ENCODE results near the gene MARK4. TPM values are rescaled to one million over a fixed set of nuclear protein-coding genes. Genes with fewer than 3 reads are reported as not detected.
A peak's percentile ranks its signal among the peaks of the same experiment; 100 is the strongest.

The MARK4 gene
- total RNA-seq, 8 experiments from 2014 or later: 9.1 to 40.6 (median 14.8) TPM

- peak in 1 of 8 experiments; percentile 65 for ATAC-seq (replicated peaks in 6 of 8)
- Histone ChIP-seq H3K27ac (no peak overlapping the region), H3K4me1 (replicated peaks in 1 of 2) (no peaks in the 10 kb centered on the region), H3K4me3 (no peak overlapping the region)
- in situ Hi-C loops (cut with MboI; ENCODE audit: low pct_unique_long_range_greater_than_20kb in 2 of 9, low sequenced_read_pairs in 9 of 9, unreplicated experiment in 9 of 9): no loop called here
- WGBS, 10 experiments: 100% methylated on average over 2 of the region's 20 CpGs; no CpG with 5 or more reads in 9 of the 10 experiments
These were observed 102.1 kb downstream of the MARK4 start for GRCh38 chr19:45352914-45353796.

- 87 to 100% (median 100%) methylated on average over 1 to 7 of the region's 11 CpGs; no CpG with 5 or more reads in 2 of the 10 experiments for WGBS, 10 experiments
- Histone ChIP-seq H3K4me3 (no peak overlapping the region), H3K27ac (no peak overlapping the region), H3K4me1 (replicated peaks in 1 of 2) (no peaks in the 10 kb centered on the region)
- ATAC-seq (replicated peaks in 6 of 8): no peak
- in situ Hi-C loops (cut with MboI; ENCODE audit: low pct_unique_long_range_greater_than_20kb in 2 of 9, low sequenced_read_pairs in 9 of 9, unreplicated experiment in 9 of 9): no loop called here
These were observed 103.3 kb downstream of the MARK4 start for GRCh38 chr19:45354241-45354842.

Other genes with a start within 250 kb of the MARK4 start
- 10 to 100 TPM in 2 of 8 experiments, 1 to 10 TPM in 6; 1.7 to 15.4 (median 5.4) TPM for gene RELB, start 249.8 kb upstream of the MARK4 start, total RNA-seq
- 10 to 100 TPM; 22.2 to 82.6 (median 34.6) TPM for gene CLASRP, start 212.2 kb upstream of the MARK4 start, total RNA-seq
- gene ZNF296, start 174.8 kb upstream of the MARK4 start, total RNA-seq: 1 to 10 TPM in 3 of 8 experiments, under 1 TPM in 5; 0.46 to 1.9 (median 0.85) TPM
- 10 to 100 TPM; 15.5 to 33.8 (median 20.5) TPM for gene GEMIN7, start 172.0 kb upstream of the MARK4 start, total RNA-seq
- 10 to 100 TPM; 18.2 to 37.0 (median 22.6) TPM for gene PPP1R37, start 158.1 kb upstream of the MARK4 start, total RNA-seq
- 1 to 10 TPM in 2 of 8 experiments, under 1 TPM in 6; 0.49 to 1.4 (median 0.63) TPM for gene NKPD1, start 90.3 kb upstream of the MARK4 start, total RNA-seq
- gene TRAPPC6A, start 73.0 kb upstream of the MARK4 start, total RNA-seq: 10 to 100 TPM; 16.9 to 40.8 (median 29.1) TPM
- gene BLOC1S3, start 72.5 kb upstream of the MARK4 start, total RNA-seq: 1 to 10 TPM; 3.2 to 8.0 (median 5.4) TPM
- gene EXOC3L2, start 5.9 kb upstream of the MARK4 start, total RNA-seq: under 1 TPM in 7 of 8 experiments, not detected in 1; 0.04 to 0.51 (median 0.24) TPM
- under 1 TPM in 5 of 8 experiments, not detected in 3; 0.11 to 0.50 (median 0.28) TPM for gene CKM, start 71.6 kb downstream of the MARK4 start, total RNA-seq
- gene KLC3, start 89.5 kb downstream of the MARK4 start, total RNA-seq: 1 to 10 TPM in 1 of 8 experiments, under 1 TPM in 6, not detected in 1; 0.16 to 1.9 (median 0.42) TPM
- 10 to 100 TPM; 12.3 to 49.2 (median 22.2) TPM for gene ERCC2, start 119.3 kb downstream of the MARK4 start, total RNA-seq
- gene PPP1R13L, start 153.8 kb downstream of the MARK4 start, total RNA-seq: 1 to 10 TPM in 5 of 8 experiments, under 1 TPM in 3; 0.67 to 4.2 (median 1.5) TPM
- gene POLR1G, start 155.4 kb downstream of the MARK4 start, total RNA-seq: 10 to 100 TPM in 1 of 8 experiments, 1 to 10 TPM in 7; 2.7 to 10.7 (median 5.2) TPM
- 10 to 100 TPM; 38.4 to 82.0 (median 71.5) TPM for gene ERCC1, start 172.6 kb downstream of the MARK4 start, total RNA-seq
- 10 to 100 TPM in 1 of 8 experiments, 1 to 10 TPM in 7; 1.6 to 16.8 (median 4.0) TPM for gene FOSB, start 216.7 kb downstream of the MARK4 start, total RNA-seq
- 10 to 100 TPM in 7 of 8 experiments, 1 to 10 TPM in 1; 3.6 to 44.6 (median 25.0) TPM for gene RTN2, start 245.8 kb downstream of the MARK4 start, total RNA-seq
- 1 to 10 TPM in 5 of 8 experiments, under 1 TPM in 3; 0.64 to 4.6 (median 1.2) TPM for gene PPM1N, start 247.2 kb downstream of the MARK4 start, total RNA-seq

Data from motor neuron (in vitro differentiated cells).